Neural progenitor cell (in vitro differentiated cells): ENCODE measurements around the gene HSBP1L1. TPM values are rescaled to one million over a fixed set of nuclear protein-coding genes. Genes with fewer than 3 reads are reported as not detected.

Source experiments
- DNase-seq: peaks from one replicate; pipeline ENCODE4 v3.0.0-alpha.2; 2016; ENCODE audit warnings: low spot score
- H2AFZ ChIP-seq: fragments of 200-600 bp; sonication (generic); replicated peaks from 2 replicates; pipeline ENCODE4 v1.6.1; 2016; ENCODE audit warnings: antibody characterized with exemption
- H3F3A ChIP-seq: fragments of 200-600 bp; sonication (generic); 2 replicates; pipeline ENCODE4 v1.6.1; 2016; ENCODE audit warnings: antibody characterized with exemption, low read depth
- H3K27ac ChIP-seq: fragments of 200-600 bp; sonication (generic); 2 replicates; pipeline ENCODE4 v1.5.1; 2016; ENCODE audit warnings: mild to moderate bottlenecking
- H3K27me3 ChIP-seq: fragments of 200-600 bp; sonication (generic); 2 replicates; pipeline ENCODE4 v1.6.1; 2016; ENCODE audit warnings: mild to moderate bottlenecking, moderate library complexity
- H3K36me3 ChIP-seq: fragments of 200-600 bp; sonication (generic); 2 replicates; pipeline ENCODE4 v1.5.1; 2016
- H3K4me1 ChIP-seq: fragments of 200-600 bp; sonication (generic); 2 replicates; pipeline ENCODE4 v1.6.1; 2016; ENCODE audit warnings: mixed run types
- H3K4me2 ChIP-seq: fragments of 200-600 bp; sonication (generic); 2 replicates; pipeline ENCODE4 v1.6.1; 2016
- H3K4me3 ChIP-seq: fragments of 200-600 bp; sonication (generic); 2 replicates; pipeline ENCODE4 v1.5.1; 2016
- H3K79me2 ChIP-seq: fragments of 200-600 bp; sonication (generic); 2 replicates; pipeline ENCODE4 v1.6.1; 2016; ENCODE audit warnings: low read depth
- H3K9ac ChIP-seq: fragments of 200-600 bp; sonication (generic); 2 replicates; pipeline ENCODE4 v1.6.1; 2016
- H3K9me3 ChIP-seq: fragments of 200-600 bp; sonication (generic); 2 replicates; pipeline ENCODE4 v1.5.1; 2016; ENCODE audit warnings: low read depth
- H4K20me1 ChIP-seq: fragments of 200-600 bp; sonication (generic); 2 replicates; pipeline ENCODE4 v1.6.1; 2016; ENCODE audit warnings: low read depth
- H3K27ac Mint-ChIP-seq: 3 replicates; pipeline ENCODE4 v1.8.0; 2021; ENCODE audit warnings: mixed read lengths
- H3K27me3 Mint-ChIP-seq: 2 replicates; pipeline ENCODE4 v1.8.0; 2022; ENCODE audit warnings: low read depth, mild to moderate bottlenecking, inconsistent platforms, moderate library complexity, mixed read lengths; ENCODE audit not compliant: insufficient read depth
- H3K36me3 Mint-ChIP-seq: 3 replicates; pipeline ENCODE4 v1.8.0; 2021; ENCODE audit warnings: mixed read lengths
- H3K4me1 Mint-ChIP-seq: 3 replicates; pipeline ENCODE4 v1.8.0; 2021; ENCODE audit warnings: mixed read lengths
- H3K4me3 Mint-ChIP-seq: 3 replicates; pipeline ENCODE4 v1.8.0; 2021; ENCODE audit warnings: mild to moderate bottlenecking, moderate library complexity, mixed read lengths
- H3K9me3 Mint-ChIP-seq: 3 replicates; pipeline ENCODE4 v1.8.0; 2020; ENCODE audit warnings: mixed read lengths
- EZH2 ChIP-seq: fragments of 200-600 bp; sonication (generic); IDR thresholded peaks from 2 replicates; pipeline ENCODE4 v1.6.1; 2017; ENCODE audit warnings: antibody characterized with exemption, mild to moderate bottlenecking, moderate library complexity
- EZH2phosphoT487 ChIP-seq: fragments of 200-600 bp; sonication (generic); IDR thresholded peaks from 2 replicates; pipeline ENCODE4 v1.6.1; 2017; ENCODE audit warnings: antibody characterized with exemption
- total RNA-seq: library from RNA; depleted of rRNA; stranded (reverse); fragments of >200 nt; gene quantifications from 2 replicates; pipeline ENCODE4 v1.2.3, GENCODE V29; 2015; ENCODE audit warnings: low replicate concordance
- TF ChIP-seq, protein P1 (sequence below): fragments of 200-600 bp; sonication (generic); IDR thresholded peaks from 2 replicates; pipeline ENCODE4 v1.5.1; 2017; ENCODE audit warnings: antibody characterized with exemption, mild to moderate bottlenecking

HSBP1L1 gene
- total RNA-seq, 1 donor from 2014 or later: not detected

DNA sequence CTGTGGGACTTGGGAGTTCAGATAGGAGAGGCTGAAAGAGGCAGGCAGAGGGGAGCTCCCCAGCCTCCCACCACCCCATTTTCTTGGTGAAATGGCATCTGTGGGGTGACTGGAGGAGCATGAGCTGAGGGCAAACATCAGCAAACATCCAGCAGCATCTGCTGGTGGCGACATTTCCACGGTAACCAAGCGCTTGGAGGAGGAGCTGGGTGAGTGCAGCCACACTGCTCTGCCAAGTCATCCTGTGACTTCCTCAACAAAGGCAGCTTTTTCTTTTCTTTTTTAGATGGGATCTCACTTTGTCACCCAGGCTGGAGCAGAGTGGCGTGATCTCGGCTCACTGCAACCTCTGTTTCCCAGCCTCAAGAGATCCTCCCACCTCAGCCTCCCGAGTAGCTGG lies 18.3 kb downstream of the HSBP1L1 start:
- H3K4me1 Mint-ChIP-seq: peaks cover 23% of the 10 kb centered on the region
- H3K36me3 Mint-ChIP-seq: peaks cover 26% of the 10 kb centered on the region
- peak overlapping the region; percentile 58 for H3K27ac Mint-ChIP-seq
- H3K4me3 Mint-ChIP-seq: no peak overlapping the region
- DNase-seq: no peak
- TF ChIP-seq EZH2 (no peak), EZH2phosphoT487 (no peak)
- TF ChIP-seq, protein P1, sequence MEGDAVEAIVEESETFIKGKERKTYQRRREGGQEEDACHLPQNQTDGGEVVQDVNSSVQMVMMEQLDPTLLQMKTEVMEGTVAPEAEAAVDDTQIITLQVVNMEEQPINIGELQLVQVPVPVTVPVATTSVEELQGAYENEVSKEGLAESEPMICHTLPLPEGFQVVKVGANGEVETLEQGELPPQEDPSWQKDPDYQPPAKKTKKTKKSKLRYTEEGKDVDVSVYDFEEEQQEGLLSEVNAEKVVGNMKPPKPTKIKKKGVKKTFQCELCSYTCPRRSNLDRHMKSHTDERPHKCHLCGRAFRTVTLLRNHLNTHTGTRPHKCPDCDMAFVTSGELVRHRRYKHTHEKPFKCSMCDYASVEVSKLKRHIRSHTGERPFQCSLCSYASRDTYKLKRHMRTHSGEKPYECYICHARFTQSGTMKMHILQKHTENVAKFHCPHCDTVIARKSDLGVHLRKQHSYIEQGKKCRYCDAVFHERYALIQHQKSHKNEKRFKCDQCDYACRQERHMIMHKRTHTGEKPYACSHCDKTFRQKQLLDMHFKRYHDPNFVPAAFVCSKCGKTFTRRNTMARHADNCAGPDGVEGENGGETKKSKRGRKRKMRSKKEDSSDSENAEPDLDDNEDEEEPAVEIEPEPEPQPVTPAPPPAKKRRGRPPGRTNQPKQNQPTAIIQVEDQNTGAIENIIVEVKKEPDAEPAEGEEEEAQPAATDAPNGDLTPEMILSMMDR: no peak
- H3K9me3 Mint-ChIP-seq: no peaks in the 10 kb centered on the region
- H3K79me2 ChIP-seq: peaks cover 100% of the 10 kb centered on the region
- H3K9ac ChIP-seq: no peak overlapping the region
- H3F3A ChIP-seq: no peaks in the 10 kb centered on the region
- H3K27me3 Mint-ChIP-seq: peaks cover 2% of the 10 kb centered on the region
- H3K27me3 ChIP-seq: no peaks in the 10 kb centered on the region
- no peak overlapping the region for H2AFZ ChIP-seq
- peaks cover 10% of the 10 kb centered on the region for H3K4me1 ChIP-seq
- no peak overlapping the region for H3K4me3 ChIP-seq
- no peak overlapping the region for H3K4me2 ChIP-seq
- no peaks in the 10 kb centered on the region for H3K36me3 ChIP-seq
- no peaks in the 10 kb centered on the region for H3K9me3 ChIP-seq
- H3K27ac ChIP-seq: no peak overlapping the region
- peaks cover 96% of the 10 kb centered on the region for H4K20me1 ChIP-seq

DNA sequence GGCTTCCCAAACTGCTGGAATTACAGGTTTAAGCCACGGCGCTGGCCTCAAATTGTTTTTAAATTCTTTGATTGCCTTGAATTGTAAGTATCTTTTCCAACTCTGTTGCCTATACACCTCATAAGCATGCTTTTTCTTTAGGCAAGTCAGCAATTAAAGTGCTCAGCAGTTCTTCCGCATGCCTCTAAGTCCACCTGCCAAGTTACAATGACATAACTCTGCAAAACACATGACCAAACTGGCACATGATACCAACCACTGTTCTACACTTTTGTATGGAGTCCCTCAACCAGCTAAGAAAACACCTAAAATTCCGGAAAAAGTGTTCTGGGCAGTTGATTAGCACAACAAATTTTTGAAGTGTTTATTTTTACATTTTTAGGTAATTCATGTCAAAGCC lies 18.8 kb downstream of the HSBP1L1 start:
- Histone ChIP-seq H3F3A (no peaks in the 10 kb centered on the region), H3K4me2 (no peak overlapping the region), H3K4me3 (no peak overlapping the region), H3K27me3 (no peaks in the 10 kb centered on the region), H4K20me1 (peaks cover 93% of the 10 kb centered on the region), H3K79me2 (peaks cover 100% of the 10 kb centered on the region), H3K36me3 (no peaks in the 10 kb centered on the region), H3K4me1 (peaks cover 10% of the 10 kb centered on the region), H3K27ac (no peak overlapping the region), H2AFZ (no peak overlapping the region), H3K9ac (no peak overlapping the region), H3K9me3 (no peaks in the 10 kb centered on the region)
- Mint-ChIP-seq H3K36me3 (peaks cover 26% of the 10 kb centered on the region), H3K27me3 (peaks cover 2% of the 10 kb centered on the region), H3K27ac (no peak overlapping the region), H3K9me3 (no peaks in the 10 kb centered on the region), H3K4me1 (peaks cover 23% of the 10 kb centered on the region), H3K4me3 (no peak overlapping the region)
- DNase-seq: no peak
- TF ChIP-seq EZH2: no peak
- TF ChIP-seq EZH2phosphoT487: no peak
- TF ChIP-seq, protein P1: no peak

DNA sequence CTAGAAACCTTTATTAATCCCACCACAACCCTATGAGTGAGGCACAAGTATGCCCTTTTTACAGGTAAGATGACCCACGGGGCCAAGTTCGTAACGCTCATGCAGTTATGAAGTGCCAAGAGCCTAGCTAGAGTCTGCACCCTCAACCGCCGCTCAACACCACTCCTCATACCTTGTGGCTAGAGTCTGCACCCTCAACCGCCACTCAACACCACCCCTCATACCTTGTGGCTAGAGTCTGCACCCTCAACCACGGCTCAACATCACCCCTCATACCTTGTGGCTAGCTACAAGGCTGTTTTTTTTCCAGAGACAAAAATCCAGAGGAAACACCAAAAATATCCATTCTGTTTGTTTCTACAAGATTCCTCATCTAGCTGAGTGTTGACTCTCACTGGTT lies 19.4 kb downstream of the HSBP1L1 start:
- no peak overlapping the region for H3K4me3 ChIP-seq
- peaks cover 2% of the 10 kb centered on the region for H3K27me3 Mint-ChIP-seq
- H3F3A ChIP-seq: no peaks in the 10 kb centered on the region
- TF ChIP-seq, protein P1: no peak
- TF ChIP-seq EZH2phosphoT487 (no peak), EZH2 (no peak)
- H3K27me3 ChIP-seq: no peaks in the 10 kb centered on the region
- no peak overlapping the region for H3K9ac ChIP-seq
- no peak for DNase-seq
- H3K9me3 ChIP-seq: no peaks in the 10 kb centered on the region
- H2AFZ ChIP-seq: no peak overlapping the region
- H3K36me3 Mint-ChIP-seq: peaks cover 26% of the 10 kb centered on the region
- no peak overlapping the region for H3K4me3 Mint-ChIP-seq
- no peaks in the 10 kb centered on the region for H3K9me3 Mint-ChIP-seq
- H3K4me2 ChIP-seq: no peak overlapping the region
- H3K4me1 ChIP-seq: peaks cover 10% of the 10 kb centered on the region
- H3K27ac Mint-ChIP-seq: no peak overlapping the region
- no peak overlapping the region for H3K27ac ChIP-seq
- peaks cover 94% of the 10 kb centered on the region for H3K79me2 ChIP-seq
- no peaks in the 10 kb centered on the region for H3K36me3 ChIP-seq
- H4K20me1 ChIP-seq: peaks cover 88% of the 10 kb centered on the region
- H3K4me1 Mint-ChIP-seq: peaks cover 23% of the 10 kb centered on the region
